Activated naive CD8-positive, alpha-beta T cell treated with anti-CD3 and anti-CD28 coated beads for 36 hours (primary cell): ENCODE measurements around the gene PRPF31. TPM values are rescaled to one million over a fixed set of nuclear protein-coding genes. Genes with fewer than 3 reads are reported as not detected.

ENCODE experiments used
- DNase-seq: peaks from one replicate; pipeline ENCODE4 v3.0.0; 2021
- H3K27ac Mint-ChIP-seq: one replicate; pipeline ENCODE4 v1.8.0; 2022; ENCODE audit warnings: mild to moderate bottlenecking, moderate library complexity, mixed read lengths
- H3K27me3 Mint-ChIP-seq: one replicate; pipeline ENCODE4 v1.8.0; 2022; ENCODE audit warnings: mild to moderate bottlenecking, mixed read lengths
- H3K36me3 Mint-ChIP-seq: one replicate; pipeline ENCODE4 v1.8.0; 2021; ENCODE audit warnings: mild to moderate bottlenecking, mixed read lengths
- H3K4me1 Mint-ChIP-seq: one replicate; pipeline ENCODE4 v1.8.0; 2021; ENCODE audit warnings: mixed read lengths
- H3K4me3 Mint-ChIP-seq: one replicate; pipeline ENCODE4 v1.8.0; 2022; ENCODE audit warnings: mild to moderate bottlenecking, moderate library complexity, mixed read lengths
- H3K9me3 Mint-ChIP-seq: one replicate; pipeline ENCODE4 v1.8.0; 2022; ENCODE audit warnings: mixed read lengths
- total RNA-seq, 2 experiments: library from RNA; stranded (reverse); gene quantifications; one replicate each; pipeline ENCODE4 v1.2.3, GENCODE V29; 2021

Gene PRPF31
- total RNA-seq, 2 experiments from 2014 or later = 120 to 124 TPM

DNA sequence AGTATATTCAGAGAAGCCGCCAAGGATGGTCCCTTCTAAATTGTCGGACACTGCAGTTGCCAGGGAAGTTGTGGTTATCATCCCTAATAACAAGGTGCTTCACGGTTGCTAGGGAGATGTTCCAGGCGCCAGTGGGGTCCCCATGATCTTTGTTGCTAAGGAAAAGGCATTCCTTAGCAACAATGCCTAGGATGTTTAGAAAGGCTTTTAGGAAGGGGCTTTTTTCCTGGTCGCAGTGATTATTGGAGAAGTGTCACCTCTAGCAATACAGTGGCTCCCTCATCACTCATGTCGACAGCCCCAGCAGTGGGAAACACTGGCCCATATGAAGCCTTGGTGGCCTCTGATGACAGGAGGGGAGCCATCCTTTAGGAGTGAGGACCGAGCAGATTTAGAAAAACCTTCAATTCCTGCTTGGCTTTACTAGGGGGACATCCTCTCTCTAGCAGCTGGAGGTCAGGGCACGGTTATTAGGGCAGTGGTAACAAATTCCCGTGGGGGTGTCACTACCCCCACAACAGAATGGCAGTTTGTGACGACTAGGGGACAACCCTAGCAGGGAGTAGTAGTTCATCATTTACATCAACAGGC is 63.8 kb downstream of the PRPF31 start:
- Mint-ChIP-seq H3K9me3 (no peaks in the 10 kb centered on the region), H3K27ac (no peak overlapping the region), H3K36me3 (peaks cover 24% of the 10 kb centered on the region), H3K27me3 (no peaks in the 10 kb centered on the region), H3K4me3 (no peak overlapping the region), H3K4me1 (no peaks in the 10 kb centered on the region)
- DNase-seq = no peak

DNA sequence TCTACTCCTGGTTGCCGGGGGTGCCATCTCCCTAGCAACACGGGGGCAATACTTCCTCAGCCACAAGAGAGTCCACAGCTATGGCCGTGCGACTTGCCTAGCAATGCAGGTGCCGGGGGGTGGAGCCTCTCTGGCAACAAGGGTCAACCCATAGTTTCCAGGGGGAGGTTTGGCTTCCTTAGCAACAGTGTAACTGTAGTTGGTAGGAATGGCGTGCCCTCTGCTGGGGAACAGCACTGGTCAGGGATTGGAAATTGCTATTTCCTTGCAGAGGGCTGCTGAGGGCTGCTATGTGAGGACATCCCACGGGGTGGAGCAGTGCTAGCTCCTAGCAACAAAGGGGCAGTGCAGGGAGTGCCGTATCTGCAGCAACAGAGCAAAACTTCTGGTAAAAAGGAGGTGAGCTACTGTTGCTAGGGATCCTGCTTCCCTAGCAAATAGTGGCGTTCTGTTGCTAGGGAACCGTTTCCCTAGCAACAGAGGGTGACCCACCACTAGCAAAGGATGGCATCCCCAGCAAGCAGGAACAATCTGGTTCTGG is 64.4 kb downstream of the PRPF31 start:
- H3K36me3 Mint-ChIP-seq = peaks cover 24% of the 10 kb centered on the region
- no peaks in the 10 kb centered on the region for H3K9me3 Mint-ChIP-seq
- no peak overlapping the region for H3K27ac Mint-ChIP-seq
- no peak for DNase-seq
- no peaks in the 10 kb centered on the region for H3K27me3 Mint-ChIP-seq
- no peaks in the 10 kb centered on the region for H3K4me1 Mint-ChIP-seq
- no peak overlapping the region for H3K4me3 Mint-ChIP-seq

DNA sequence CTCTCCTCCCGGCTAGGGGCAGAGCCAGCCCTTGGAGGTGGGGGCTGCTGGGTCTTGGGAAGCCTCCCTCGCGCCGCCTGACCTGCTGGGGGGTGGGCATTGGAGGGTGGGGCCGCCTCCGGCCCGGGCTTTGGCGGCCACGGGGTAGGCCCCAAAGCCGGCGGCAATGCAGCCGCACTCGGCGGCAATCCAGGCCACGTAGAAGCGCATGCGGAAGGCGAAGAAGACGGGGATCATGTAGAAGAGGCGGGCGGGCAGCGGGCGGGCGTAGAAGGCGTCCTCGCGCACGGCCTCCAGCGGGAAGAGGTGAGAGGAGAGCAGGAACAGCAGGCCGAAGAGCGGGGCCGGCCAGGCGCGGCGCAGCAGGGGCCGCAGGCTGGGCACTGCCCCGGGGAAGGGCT is 65.1 kb downstream of the PRPF31 start:
- H3K4me3 Mint-ChIP-seq = no peak overlapping the region

More for the DNA sequence above, 65.1 kb downstream of the PRPF31 start:
- Mint-ChIP-seq H3K9me3 (no peaks in the 10 kb centered on the region), H3K27me3 (no peaks in the 10 kb centered on the region), H3K36me3 (peaks cover 17% of the 10 kb centered on the region), H3K4me1 (no peaks in the 10 kb centered on the region), H3K27ac (no peak overlapping the region)
- no peak for DNase-seq

Other genes starting within 250 kb of the PRPF31 start
- gene MYADM, start 247.9 kb upstream of the PRPF31 start, total RNA-seq = 10 to 100 TPM; 30.9 to 32.1 TPM
- gene PRKCG, start 233.6 kb upstream of the PRPF31 start, total RNA-seq = under 1 TPM in 1 of 2 experiments, not detected in 1; 0.35 TPM
- not detected for gene CACNG7, start 206.5 kb upstream of the PRPF31 start, total RNA-seq
- gene CACNG8, start 152.8 kb upstream of the PRPF31 start, total RNA-seq = not detected
- not detected for gene CACNG6, start 124.1 kb upstream of the PRPF31 start, total RNA-seq
- gene VSTM1, start 51.9 kb upstream of the PRPF31 start, total RNA-seq = not detected
- not detected for gene TARM1, start 34.4 kb upstream of the PRPF31 start, total RNA-seq
- under 1 TPM; 0.37 to 0.38 TPM for gene OSCAR, start 15.0 kb upstream of the PRPF31 start, total RNA-seq
- 10 to 100 TPM; 93.6 to 97.9 TPM for gene NDUFA3, start 12.9 kb upstream of the PRPF31 start, total RNA-seq
- 10 to 100 TPM; 33.3 to 38.5 TPM for gene TFPT, start 97 bp upstream of the PRPF31 start, total RNA-seq
- 10 to 100 TPM; 59.0 to 62.1 TPM for gene CNOT3, start 22.0 kb downstream of the PRPF31 start, total RNA-seq
- gene LENG1, start 44.0 kb downstream of the PRPF31 start, total RNA-seq = 1 to 10 TPM; 3.2 to 4.1 TPM
- not detected for gene TMC4, start 57.4 kb downstream of the PRPF31 start, total RNA-seq
- 10 to 100 TPM; 57.0 to 57.1 TPM for gene MBOAT7, start 73.8 kb downstream of the PRPF31 start, total RNA-seq
- gene TSEN34, start 75.6 kb downstream of the PRPF31 start, total RNA-seq = 10 to 100 TPM; 15.5 to 16.4 TPM
- 1,000 to 10,000 TPM; 1,783 to 1,787 TPM for gene RPS9, start 85.1 kb downstream of the PRPF31 start, total RNA-seq
- not detected for gene LILRB3, start 107.3 kb downstream of the PRPF31 start, total RNA-seq
- gene LILRA6, start 127.0 kb downstream of the PRPF31 start, total RNA-seq = not detected
- gene LILRB5, start 141.5 kb downstream of the PRPF31 start, total RNA-seq = not detected
- not detected for gene LILRB2, start 165.4 kb downstream of the PRPF31 start, total RNA-seq
- gene LILRA5, start 197.4 kb downstream of the PRPF31 start, total RNA-seq = not detected
- under 1 TPM in 1 of 2 experiments, not detected in 1; 0.40 TPM for gene LILRA4, start 223.4 kb downstream of the PRPF31 start, total RNA-seq
- gene LAIR1, start 249.2 kb downstream of the PRPF31 start, total RNA-seq = 10 to 100 TPM in 1 of 2 experiments, 1 to 10 TPM in 1; 9.0 to 10.1 TPM